Activated B cell treated with CpG ODN at 0.5 μM for 24 hours (primary cell): Measurements from ENCODE around the gene TRIM65. TPM values are rescaled to one million over a fixed set of nuclear protein-coding genes. Genes with fewer than 3 reads are reported as not detected.
"Not testable (repeated sequence)": the region's sequence is repeated elsewhere in the genome, so short reads cannot be mapped to it uniquely, and the experiment has no call there.

ENCODE experiments used
- ATAC-seq: fragments of 200-7000 bp; cut with Tn5 transposase; one replicate; pipeline ENCODE4 v1.10.0; 2021; ENCODE audit warnings: low read depth, mild to moderate bottlenecking, moderate library complexity
- CTCF ChIA-PET: fragments of 350-600 bp; sonication (Branson Sonifier 250); formaldehyde crosslinking; loops from one replicate; lab custom pipeline; 2021; ENCODE audit warnings: antibody characterized with exemption; lab: Charles Lee
- POLR2A ChIA-PET: fragments of 350-600 bp; sonication (Branson Sonifier 250); formaldehyde crosslinking; loops from one replicate; lab custom pipeline; 2021; ENCODE audit warnings: antibody characterized with exemption; lab: Charles Lee
- DNase-seq: peaks from one replicate; pipeline ENCODE4 v3.0.0; 2022
- H3K27ac Mint-ChIP-seq: one replicate; pipeline ENCODE4 v1.8.0; 2020; ENCODE audit warnings: mixed read lengths
- H3K27me3 Mint-ChIP-seq: one replicate; pipeline ENCODE4 v1.8.0; 2021; ENCODE audit warnings: mixed read lengths
- H3K36me3 Mint-ChIP-seq: one replicate; pipeline ENCODE4 v1.8.0; 2021; ENCODE audit warnings: low read depth, mixed read lengths
- H3K4me1 Mint-ChIP-seq: one replicate; pipeline ENCODE4 v1.8.0; 2021; ENCODE audit warnings: mixed read lengths
- H3K4me3 Mint-ChIP-seq: one replicate; pipeline ENCODE4 v1.8.0; 2020; ENCODE audit warnings: mild to moderate bottlenecking, mixed read lengths
- H3K9me3 Mint-ChIP-seq: one replicate; pipeline ENCODE4 v1.8.0; 2020; ENCODE audit warnings: mixed read lengths
- CTCF ChIP-seq: fragments of 200-600 bp; IDR thresholded peaks from one replicate; pipeline ENCODE4 v1.8.0; 2022; ENCODE audit warnings: antibody characterized with exemption, mild to moderate bottlenecking
- intact Hi-C: fragments of 100-400 bp; cut with micrococcal nuclease; formaldehyde crosslinking; loops from one replicate; pipeline ENCODE4 v1.15.1; 2024
- total RNA-seq: library from RNA; stranded (reverse); gene quantifications from 2 replicates; pipeline ENCODE4 v1.2.3, GENCODE V29; 2022

TRIM65 gene
- total RNA-seq, 1 donor from 2014 or later, result 22.4 TPM

- intact Hi-C loops, result no loop called here
- no peaks in the 10 kb centered on the region for H3K27me3 Mint-ChIP-seq
- ATAC-seq (no peak), DNase-seq (no peak)
- no peak overlapping the region for H3K27ac Mint-ChIP-seq
- CTCF ChIA-PET, result no interaction called here
- TF ChIP-seq CTCF, result no peak
- no peak overlapping the region for H3K4me3 Mint-ChIP-seq
- no peaks in the 10 kb centered on the region for H3K36me3 Mint-ChIP-seq
- H3K4me1 Mint-ChIP-seq, result peaks cover 22% of the 10 kb centered on the region
- POLR2A ChIA-PET, result interaction anchor here (0.6 to 7.1 kb wide), 4 partner anchors 11 to 93 kb away, joined by 3 to 129 read pairs (median 4); partner anchors contain the start of gene WBP2
- H3K9me3 Mint-ChIP-seq, result no peaks in the 10 kb centered on the region
Observed at GRCh38 chr17:75872434-75873351, 24.1 kb downstream of the TRIM65 start.

- H3K27me3 Mint-ChIP-seq, DNase-seq, H3K36me3 Mint-ChIP-seq, H3K4me3 Mint-ChIP-seq, H3K9me3 Mint-ChIP-seq, CTCF ChIA-PET, intact Hi-C loops, ATAC-seq, H3K27ac Mint-ChIP-seq, H3K4me1 Mint-ChIP-seq: not testable (repeated sequence)
- POLR2A ChIA-PET, result interaction anchor here (0.7 to 1.3 kb wide), 2 partner anchors 10 to 90 kb away, joined by 3 read pairs; a partner anchor contains a TSS
Observed at GRCh38 chr17:75870228-75870627, 26.5 kb downstream of the TRIM65 start.

GRCh38 chr17:75869282-75870141, 27.2 kb downstream of the TRIM65 start:
- Mint-ChIP-seq H3K9me3 (no peaks in the 10 kb centered on the region), H3K36me3 (no peaks in the 10 kb centered on the region), H3K27ac (no peak overlapping the region), H3K4me3 (no peak overlapping the region), H3K4me1 (peaks cover 11% of the 10 kb centered on the region), H3K27me3 (no peaks in the 10 kb centered on the region)
- DNase-seq (no peak), ATAC-seq (no peak)
- intact Hi-C loops, result no loop called here
- ChIA-PET CTCF (no interaction called here), POLR2A (no interaction called here)
- TF ChIP-seq CTCF, result no peak

GRCh38 chr17:75868730-75869281, 27.9 kb downstream of the TRIM65 start:
- H3K4me1 Mint-ChIP-seq, result peaks cover 18% of the 10 kb centered on the region
- CTCF ChIA-PET, H3K27me3 Mint-ChIP-seq, ATAC-seq, H3K36me3 Mint-ChIP-seq, DNase-seq, intact Hi-C loops, H3K9me3 Mint-ChIP-seq, H3K4me3 Mint-ChIP-seq, H3K27ac Mint-ChIP-seq: not testable (repeated sequence)
- POLR2A ChIA-PET, result interaction anchor here (2.1 kb wide), 1 partner anchor 13 kb away, joined by 7 read pairs; the partner anchor contains the start of gene WBP2

GRCh38 chr17:75865404-75866188, 31.2 kb downstream of the TRIM65 start:
- H3K36me3 Mint-ChIP-seq, intact Hi-C loops, DNase-seq, H3K4me3 Mint-ChIP-seq, ATAC-seq, H3K27me3 Mint-ChIP-seq, H3K9me3 Mint-ChIP-seq: not testable (repeated sequence)
- ChIA-PET POLR2A (interaction anchor here (0.7 to 3.4 kb wide), 8 partner anchors 10 to 651 kb away, joined by 3 to 27 read pairs (median 5); partner anchors contain the start of genes UNC13D and WBP2), CTCF (interaction anchor here (0.7 to 2.1 kb wide), 4 partner anchors 9 to 18 kb away, joined by 3 to 9 read pairs (median 4); partner anchors contain the start of gene WBP2)
- peak overlapping the region; percentile 86 for H3K27ac Mint-ChIP-seq
- peaks cover 25% of the 10 kb centered on the region for H3K4me1 Mint-ChIP-seq

GRCh38 chr17:75864887-75865286, 31.9 kb downstream of the TRIM65 start:
- peak overlapping the region; percentile 86 for H3K27ac Mint-ChIP-seq
- not testable (repeated sequence) for DNase-seq, H3K9me3 Mint-ChIP-seq, H3K36me3 Mint-ChIP-seq, H3K27me3 Mint-ChIP-seq, H3K4me3 Mint-ChIP-seq
- CTCF ChIA-PET, result interaction anchor here (0.7 to 2.1 kb wide), 5 partner anchors 9 to 17 kb away, joined by 3 to 9 read pairs (median 4); partner anchors contain the start of gene WBP2
- peak; percentile 13 for ATAC-seq
- peaks cover 25% of the 10 kb centered on the region for H3K4me1 Mint-ChIP-seq
- intact Hi-C loops, result loop anchor here (1.0 kb wide), 2 partner anchors 10 to 12 kb away; partner anchors contain the start of gene WBP2
- POLR2A ChIA-PET, result interaction anchor here (0.6 to 3.4 kb wide), 11 partner anchors 10 to 652 kb away, joined by 3 to 27 read pairs (median 4); partner anchors contain the start of genes UNC13D and WBP2
